GM13976 (cell line): Measurements from ENCODE around the gene SLC35F1.
"Not testable (repeated sequence)": the region's sequence is repeated elsewhere in the genome, so short reads cannot be mapped to it uniquely, and the experiment has no call there.

Experiments used
- DNase-seq: peaks from one replicate; pipeline ENCODE4 v3.0.0; 2012; ENCODE audit warnings: low spot score
- CTCF ChIP-seq: IDR thresholded peaks from 2 replicates; pipeline ENCODE4 v1.5.1; 2012; ENCODE audit warnings: borderline replicate concordance, mild to moderate bottlenecking; ENCODE audit not compliant: insufficient read depth; ENCODE audit errors: extremely low read depth, missing control alignments, control extremely low read depth
- in situ Hi-C: fragments of 300-500 bp; cut with MboI; formaldehyde crosslinking; loops from one replicate; pipeline ENCODE4 v1.12.0; 2022; ENCODE audit warnings: low sequenced_read_pairs, mixed read lengths, inconsistent platforms; ENCODE audit not compliant: unreplicated experiment

The SLC35F1 gene

GRCh38 chr6:117906958-117907600 lies at the start of gene SLC35F1:
Gene SLC35F1, plus strand, starts transcription at chr6:117907264.
- in situ Hi-C loops = no loop called here
- peak; percentile 73 for DNase-seq
- peak; percentile 51 for TF ChIP-seq CTCF

- in situ Hi-C loops, DNase-seq: not testable (repeated sequence)
Observed at GRCh38 chr6:117858601-117859000, 48.5 kb upstream of the SLC35F1 start.

GRCh38 chr6:117861545-117861944 lies 45.5 kb upstream of the SLC35F1 start:
- no peak for TF ChIP-seq CTCF
- DNase-seq = no peak
- in situ Hi-C loops = no loop called here

GRCh38 chr6:117866561-117866960 lies 40.5 kb upstream of the SLC35F1 start:
- no peak for TF ChIP-seq CTCF
- in situ Hi-C loops = no loop called here
- no peak for DNase-seq

- in situ Hi-C loops = no loop called here
- DNase-seq = no peak
- no peak for TF ChIP-seq CTCF
Observed at GRCh38 chr6:117870486-117871242, 36.4 kb upstream of the SLC35F1 start.

- no peak for DNase-seq
- TF ChIP-seq CTCF = no peak
- in situ Hi-C loops = no loop called here
Observed at GRCh38 chr6:117880824-117881223, 26.2 kb upstream of the SLC35F1 start.

GRCh38 chr6:117890172-117890571 lies 16.9 kb upstream of the SLC35F1 start:
- DNase-seq = no peak
- no peak for TF ChIP-seq CTCF
- in situ Hi-C loops = no loop called here
